WI38 (cell line): ENCODE results near the gene PDE10A.

Source experiments
- H3K4me3 ChIP-seq: 2 replicates; pipeline ENCODE4 v1.5.1; 2011; ENCODE audit warnings: low read depth, mild to moderate bottlenecking, control low read depth, low read length
- TF ChIP-seq, protein P1 (sequence below): IDR thresholded peaks from 2 replicates; pipeline ENCODE4 v1.5.1; 2012; ENCODE audit warnings: low read depth, mild to moderate bottlenecking, control low read depth, low read length

The PDE10A gene

DNA sequence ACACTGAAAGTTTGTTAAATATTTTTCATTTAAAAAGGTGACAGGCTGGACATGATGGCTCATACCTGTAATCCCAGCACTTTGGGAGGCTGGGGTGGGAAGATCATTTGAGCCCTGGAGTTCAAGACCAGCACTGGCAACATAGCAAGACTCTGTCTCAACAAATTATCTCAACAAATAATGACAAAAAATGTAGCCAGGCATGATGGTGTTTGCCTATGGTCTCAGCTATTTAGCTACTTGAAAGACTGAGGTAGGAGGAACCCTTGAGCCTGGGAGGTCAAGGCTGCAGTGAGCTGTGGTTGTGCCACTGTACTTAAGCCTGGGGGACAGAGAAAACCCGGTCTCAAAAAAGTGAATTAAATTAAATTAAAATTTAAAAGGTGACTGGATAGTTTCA lies 297.7 kb downstream of the PDE10A start:
- no peak overlapping the region for H3K4me3 ChIP-seq
- TF ChIP-seq, protein P1, sequence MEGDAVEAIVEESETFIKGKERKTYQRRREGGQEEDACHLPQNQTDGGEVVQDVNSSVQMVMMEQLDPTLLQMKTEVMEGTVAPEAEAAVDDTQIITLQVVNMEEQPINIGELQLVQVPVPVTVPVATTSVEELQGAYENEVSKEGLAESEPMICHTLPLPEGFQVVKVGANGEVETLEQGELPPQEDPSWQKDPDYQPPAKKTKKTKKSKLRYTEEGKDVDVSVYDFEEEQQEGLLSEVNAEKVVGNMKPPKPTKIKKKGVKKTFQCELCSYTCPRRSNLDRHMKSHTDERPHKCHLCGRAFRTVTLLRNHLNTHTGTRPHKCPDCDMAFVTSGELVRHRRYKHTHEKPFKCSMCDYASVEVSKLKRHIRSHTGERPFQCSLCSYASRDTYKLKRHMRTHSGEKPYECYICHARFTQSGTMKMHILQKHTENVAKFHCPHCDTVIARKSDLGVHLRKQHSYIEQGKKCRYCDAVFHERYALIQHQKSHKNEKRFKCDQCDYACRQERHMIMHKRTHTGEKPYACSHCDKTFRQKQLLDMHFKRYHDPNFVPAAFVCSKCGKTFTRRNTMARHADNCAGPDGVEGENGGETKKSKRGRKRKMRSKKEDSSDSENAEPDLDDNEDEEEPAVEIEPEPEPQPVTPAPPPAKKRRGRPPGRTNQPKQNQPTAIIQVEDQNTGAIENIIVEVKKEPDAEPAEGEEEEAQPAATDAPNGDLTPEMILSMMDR, result no peak

DNA sequence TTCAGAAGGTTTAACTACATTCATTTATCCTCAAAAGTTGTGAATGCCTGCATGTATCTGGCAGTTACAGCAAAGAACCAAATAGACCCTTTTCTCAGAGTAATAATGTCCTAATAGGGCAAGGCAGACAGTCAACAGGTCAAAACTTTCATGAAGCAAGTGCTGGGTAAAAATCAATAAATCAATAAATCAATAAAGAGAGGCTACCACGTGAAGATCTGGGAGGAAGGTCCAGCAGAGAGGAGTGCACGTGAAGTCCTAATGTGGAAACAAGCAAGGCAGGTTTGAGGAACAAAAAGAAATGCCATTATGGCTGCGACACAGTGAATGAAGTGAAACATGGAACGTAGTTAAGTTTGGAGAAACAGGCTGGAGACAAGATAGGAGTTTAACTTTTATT lies 317.3 kb downstream of the PDE10A start:
- H3K4me3 ChIP-seq, result no peak overlapping the region
- TF ChIP-seq, protein P1, result no peak

DNA sequence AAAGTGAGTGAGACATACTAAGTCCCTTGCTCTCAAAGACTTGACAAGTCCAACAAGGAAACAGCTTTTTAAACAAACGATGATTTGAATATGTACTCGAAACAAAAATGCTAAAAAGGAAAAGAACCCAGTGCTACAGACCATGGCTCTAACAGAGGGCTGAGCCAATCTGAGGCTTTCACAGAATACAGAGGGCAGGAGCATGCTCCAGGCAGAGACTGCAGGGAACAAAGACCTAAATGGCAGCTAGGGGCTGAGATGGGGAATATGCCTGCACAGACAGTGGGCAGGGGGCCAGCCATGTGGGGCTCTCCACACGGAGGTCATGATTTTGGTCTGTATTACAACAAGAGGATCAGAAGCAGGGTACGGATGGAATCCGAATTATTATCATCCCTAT lies 322.5 kb downstream of the PDE10A start:
- no peak overlapping the region for H3K4me3 ChIP-seq
- TF ChIP-seq, protein P1, result no peak

DNA sequence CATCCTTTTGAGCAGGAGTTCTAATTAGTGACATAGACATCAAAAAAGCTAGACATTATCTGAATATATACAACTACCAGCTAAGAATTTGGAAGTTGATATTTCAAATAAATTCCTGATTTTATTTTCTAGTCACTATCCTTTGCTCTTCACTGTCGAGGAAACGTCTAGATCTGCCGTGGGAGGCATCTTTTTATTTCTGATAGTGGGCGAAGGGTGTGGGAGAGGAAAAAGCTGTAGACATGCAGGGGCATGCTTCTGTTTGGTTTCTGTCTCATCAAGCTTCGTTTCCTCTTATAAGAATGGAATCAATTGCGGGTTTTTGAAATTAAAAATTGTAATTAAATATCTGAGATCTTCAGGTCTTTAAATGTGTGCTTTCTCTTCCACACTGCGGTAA lies 337.4 kb downstream of the PDE10A start:
- no peak overlapping the region for H3K4me3 ChIP-seq
- TF ChIP-seq, protein P1, result no peak

DNA sequence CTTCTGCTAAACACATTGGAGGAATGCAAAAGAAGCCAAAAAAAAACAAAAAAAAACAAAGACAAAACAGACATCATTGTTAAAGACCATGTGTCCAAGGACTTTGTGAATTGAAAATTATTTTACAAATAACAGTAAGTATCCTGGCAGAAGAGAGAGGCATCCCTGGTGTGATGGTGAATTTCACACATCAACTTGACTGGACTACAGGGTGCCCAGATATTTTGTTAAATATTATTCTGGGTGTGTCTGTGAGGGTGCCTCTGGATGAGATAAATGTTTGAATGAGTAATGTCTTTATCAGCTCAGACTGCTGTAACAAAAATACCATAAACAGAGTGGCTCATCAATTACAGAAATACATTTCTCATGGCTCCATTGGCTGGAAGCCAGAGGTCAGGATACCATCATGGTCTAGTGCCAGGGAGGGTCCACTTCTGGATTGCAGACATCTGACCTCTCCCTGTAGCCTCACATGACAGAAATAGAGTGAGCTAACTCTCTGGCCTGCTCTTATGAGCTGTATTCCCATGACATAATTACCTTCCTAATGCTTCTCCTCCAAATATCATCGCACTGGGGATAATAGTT lies 341.4 kb downstream of the PDE10A start:
- no peak overlapping the region for H3K4me3 ChIP-seq
- TF ChIP-seq, protein P1, result no peak

DNA sequence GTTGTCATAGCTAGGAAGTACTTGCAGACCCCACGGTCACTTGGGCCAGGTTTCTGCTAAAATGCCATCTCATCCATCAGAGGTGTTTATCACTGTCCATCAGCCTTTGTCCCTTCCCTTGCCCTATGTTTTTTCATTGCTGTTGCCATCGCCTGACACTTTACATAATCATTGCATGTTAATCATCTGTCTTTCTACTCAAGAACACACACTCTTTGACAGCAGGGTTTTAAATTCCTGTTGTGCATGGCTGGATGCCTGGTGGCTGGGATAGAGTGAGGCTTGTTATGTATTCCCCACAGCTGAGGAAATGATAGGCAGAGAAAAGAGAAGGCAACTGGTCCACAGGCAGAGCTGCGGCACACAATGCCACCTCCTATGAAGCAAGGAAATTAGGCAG lies 341.9 kb downstream of the PDE10A start:
- H3K4me3 ChIP-seq, result no peak overlapping the region

DNA sequence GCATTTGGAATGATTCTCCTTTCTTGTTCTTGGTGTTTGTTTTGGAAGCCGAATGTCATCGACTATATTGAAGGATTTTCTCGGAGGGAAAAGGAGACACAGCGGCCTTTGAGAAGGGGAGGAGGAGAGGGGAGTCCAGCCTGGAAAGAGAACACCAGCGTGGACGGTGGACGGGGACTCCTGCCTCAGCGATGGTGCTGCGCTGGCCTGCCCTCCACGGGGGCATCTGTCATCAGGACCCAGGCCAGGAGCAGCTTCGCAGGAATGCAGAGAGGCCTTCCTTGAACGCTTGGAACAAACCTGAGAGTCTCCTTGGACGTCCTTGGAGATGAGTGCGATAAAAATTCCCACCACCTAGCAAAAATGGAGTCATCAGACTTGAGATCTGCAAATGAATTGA lies 345.3 kb downstream of the PDE10A start:
- TF ChIP-seq, protein P1, result no peak
- no peak overlapping the region for H3K4me3 ChIP-seq

More for the DNA sequence above, 341.9 kb downstream of the PDE10A start:
- TF ChIP-seq, protein P1, result no peak
